NCI-H524 (cell line): ENCODE results near the gene FER1L5.

Experiments used
- DNase-seq, 2 experiments: peaks; one replicate each; lab custom pipeline; 2025; lab: John Stamatoyannopoulos, UW

The FER1L5 gene

DNA sequence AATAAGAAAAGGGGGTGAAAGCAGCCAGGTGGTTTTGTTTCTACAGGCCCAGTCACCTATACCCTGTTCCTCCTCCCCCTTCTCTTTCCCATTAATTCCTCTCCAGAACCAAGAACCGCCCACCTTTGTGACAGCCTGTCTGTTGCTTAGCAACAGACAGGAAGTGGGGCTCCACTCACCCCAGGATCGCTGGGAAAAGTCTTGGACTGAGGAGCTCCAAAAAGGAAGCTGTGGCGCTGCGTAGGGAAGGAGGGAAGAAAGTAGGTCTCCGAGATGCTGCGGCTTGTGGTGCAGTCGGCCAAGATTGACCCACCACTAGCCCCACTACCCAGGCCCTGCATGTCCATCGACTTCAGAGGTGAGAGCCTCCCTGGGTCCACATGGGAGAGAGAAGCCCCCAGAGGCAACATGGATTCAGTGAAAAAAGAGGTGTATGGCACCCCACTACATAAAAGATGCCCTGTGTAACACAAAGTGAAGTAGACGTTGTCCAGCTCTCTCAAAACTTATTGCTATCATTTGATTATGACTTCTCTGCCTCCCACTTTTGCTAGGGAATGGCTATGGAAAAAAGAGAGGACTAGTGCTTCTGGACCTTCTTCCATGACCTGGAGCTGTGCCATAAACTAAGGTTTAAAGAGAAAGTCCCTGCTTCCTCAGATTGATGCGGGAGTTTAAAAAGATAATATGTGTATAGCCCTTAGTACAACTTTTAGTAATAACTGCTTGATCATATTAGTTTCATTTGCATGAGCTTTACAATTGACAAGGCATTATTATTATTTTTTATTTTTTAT lies at the start of gene FER1L5:
TSS of gene FER1L5 (plus strand) at position 201 of the 797 bp plus-strand sequence. CDS start at position 274, 73 bp downstream.
- peak; percentile 8 to 60 for DNase-seq

DNA sequence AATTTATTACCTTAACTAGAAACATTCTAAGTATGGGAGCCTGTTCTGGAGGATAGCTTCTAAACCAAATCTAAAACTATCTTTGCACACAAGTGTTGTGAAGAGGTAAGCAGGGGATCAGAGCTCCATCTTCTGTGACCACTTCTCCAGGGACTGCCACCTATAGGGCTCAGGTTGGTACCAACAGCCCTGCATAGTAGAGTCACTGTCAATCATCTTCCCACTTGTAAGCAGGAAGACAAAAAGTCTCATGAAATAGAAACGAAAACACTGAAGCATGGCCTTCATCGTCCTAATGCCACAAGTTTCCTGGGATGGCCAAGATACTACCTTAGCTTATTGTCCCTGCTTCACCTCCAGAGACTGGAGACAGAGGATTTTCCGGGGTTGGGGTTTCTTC lies 48.3 kb upstream of the FER1L5 start:
- DNase-seq = no peak

DNA sequence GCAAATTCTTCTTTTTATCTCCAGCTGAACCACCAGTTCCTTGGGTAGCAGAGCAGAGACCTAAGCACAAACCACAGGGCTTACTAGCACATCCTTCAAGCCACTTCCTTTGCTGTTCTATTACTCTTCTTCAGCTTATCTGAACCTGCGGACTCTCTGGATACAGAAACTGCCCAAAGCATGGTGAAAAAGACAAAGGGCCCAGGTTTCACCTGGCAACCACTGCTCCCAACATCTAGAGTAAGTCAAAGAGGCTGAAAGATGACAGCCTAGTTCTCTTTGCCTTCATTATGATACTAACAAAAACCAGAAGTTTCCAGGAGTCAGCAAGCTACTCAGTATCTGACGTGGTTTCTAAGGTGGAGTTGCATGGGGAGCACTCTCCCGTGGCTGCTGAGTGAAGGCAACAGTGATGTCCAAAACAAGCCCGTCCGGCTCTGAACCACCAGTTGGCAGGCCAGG lies 47.8 kb upstream of the FER1L5 start:
- DNase-seq = no peak

DNA sequence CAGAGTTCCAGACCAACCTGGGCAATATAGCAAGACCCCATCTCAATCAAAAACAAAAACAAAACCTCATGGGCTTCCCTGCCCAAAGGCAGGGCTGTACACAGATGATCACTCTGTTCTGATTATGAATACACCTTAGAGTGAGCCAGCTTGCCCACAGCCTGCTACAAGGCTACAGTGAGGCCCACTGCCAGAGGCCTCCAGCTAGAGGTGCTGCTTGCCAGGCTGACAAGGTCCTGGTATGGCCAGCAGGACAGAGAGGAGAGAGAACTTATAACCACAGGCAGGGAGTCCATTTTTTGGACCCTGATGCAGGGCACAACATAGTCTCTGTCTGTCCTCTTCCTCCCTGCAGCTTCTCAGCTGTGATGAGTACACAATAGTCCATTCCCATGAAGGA lies 46.0 kb upstream of the FER1L5 start:
- DNase-seq = no peak

DNA sequence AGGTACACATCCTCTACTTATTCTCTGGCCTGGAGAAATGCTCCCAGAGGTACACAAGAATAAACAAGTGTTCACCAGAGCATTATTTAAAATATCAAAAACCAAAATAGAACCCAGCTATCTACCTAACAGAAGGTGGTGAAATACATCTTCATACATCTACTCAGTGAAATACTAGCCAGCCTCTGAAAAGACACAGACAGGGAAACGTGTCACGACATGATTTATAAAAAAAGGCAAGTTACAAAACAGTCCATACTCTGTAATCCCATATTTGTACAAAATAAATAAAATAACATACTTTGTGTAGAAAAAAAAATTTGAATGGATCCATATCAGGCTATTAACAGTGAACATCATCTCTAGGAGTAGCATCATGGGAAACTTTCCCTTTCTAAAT lies 42.6 kb upstream of the FER1L5 start:
- no peak for DNase-seq

DNA sequence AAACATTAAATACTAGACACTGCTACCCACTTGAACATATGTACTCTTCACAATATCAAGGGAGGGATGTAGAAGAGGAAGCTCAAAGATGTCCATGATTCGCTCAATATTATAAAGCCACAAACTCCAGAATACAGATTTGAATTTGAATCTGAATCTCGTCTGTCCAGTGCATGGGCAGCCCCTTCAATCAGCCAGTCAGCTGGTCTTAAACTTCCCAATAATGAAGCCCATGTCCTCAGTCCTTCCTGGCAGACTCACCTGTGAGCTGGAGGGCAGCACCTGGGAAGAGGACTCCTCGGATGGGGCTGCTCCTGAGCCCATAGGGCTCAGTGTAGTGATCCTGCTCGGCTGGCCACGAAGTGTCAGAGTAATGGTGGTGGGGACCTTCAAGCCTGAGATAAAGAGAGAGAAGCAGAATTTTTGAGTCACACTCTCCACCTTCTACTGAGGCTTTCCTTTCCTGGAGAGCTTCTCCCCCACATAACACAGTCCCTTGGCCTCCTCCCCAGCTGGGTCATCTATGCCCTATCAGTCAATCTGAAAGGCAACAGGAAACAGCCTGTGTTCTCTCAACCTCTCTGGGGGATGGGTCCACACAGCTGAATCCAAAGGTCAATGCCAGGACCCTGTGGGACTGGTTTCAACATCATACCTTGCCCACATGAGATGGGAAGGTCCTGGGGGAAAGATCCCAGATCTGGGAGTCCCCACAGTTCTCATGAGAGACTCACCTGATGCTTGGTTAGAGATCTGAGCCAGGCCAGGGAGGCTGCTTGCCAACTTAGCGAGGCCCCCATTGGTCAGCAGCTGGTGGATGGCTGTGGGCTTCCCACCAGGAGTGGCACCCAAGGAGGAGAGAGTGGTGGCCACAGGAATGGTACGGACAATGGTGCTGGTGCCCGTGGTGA lies 40.9 kb upstream of the FER1L5 start:
- DNase-seq = no peak

DNA sequence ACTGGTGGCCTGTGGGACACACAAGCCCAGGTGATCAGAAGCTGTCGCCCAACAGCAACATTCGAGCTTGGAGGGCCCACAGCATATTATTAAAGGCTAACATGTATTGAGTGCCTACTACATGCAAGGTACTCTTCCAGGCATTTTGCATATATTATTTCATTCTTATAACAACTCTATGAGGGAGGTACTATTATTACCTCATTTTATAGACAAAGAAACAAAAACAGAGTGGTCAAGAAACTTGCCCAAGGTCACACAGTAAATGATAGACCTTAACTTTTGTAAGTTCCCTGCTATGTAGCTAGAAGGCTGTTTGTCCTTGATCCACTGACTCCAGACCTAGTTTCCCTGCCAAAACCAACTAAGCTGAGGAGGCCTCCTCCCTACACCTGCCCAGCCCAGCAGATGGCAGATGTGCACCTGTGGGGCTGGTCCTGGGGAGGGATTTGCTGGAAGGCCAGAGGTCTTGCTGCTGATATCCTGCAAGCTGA lies 40.2 kb upstream of the FER1L5 start:
- no peak for DNase-seq

DNA sequence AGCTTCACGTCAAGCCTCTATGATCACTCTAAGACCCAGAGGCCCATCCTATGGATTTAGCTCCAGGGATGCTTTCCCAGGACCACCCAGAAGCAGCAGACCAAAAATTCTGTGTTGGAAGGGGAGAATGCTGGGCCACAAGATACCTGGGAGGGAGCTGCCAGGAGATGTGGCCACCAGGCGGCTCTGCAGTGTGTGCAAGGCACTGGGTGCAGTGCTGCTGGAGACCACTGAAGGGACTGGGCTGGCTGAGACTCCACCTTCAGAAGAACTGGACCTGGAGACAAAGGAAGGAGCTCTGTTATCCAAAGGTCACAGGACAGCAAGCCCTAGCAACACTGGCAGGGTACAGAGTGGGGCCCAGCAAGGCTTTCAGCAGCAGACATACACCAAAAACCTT lies 38.5 kb upstream of the FER1L5 start:
- DNase-seq = no peak

DNA sequence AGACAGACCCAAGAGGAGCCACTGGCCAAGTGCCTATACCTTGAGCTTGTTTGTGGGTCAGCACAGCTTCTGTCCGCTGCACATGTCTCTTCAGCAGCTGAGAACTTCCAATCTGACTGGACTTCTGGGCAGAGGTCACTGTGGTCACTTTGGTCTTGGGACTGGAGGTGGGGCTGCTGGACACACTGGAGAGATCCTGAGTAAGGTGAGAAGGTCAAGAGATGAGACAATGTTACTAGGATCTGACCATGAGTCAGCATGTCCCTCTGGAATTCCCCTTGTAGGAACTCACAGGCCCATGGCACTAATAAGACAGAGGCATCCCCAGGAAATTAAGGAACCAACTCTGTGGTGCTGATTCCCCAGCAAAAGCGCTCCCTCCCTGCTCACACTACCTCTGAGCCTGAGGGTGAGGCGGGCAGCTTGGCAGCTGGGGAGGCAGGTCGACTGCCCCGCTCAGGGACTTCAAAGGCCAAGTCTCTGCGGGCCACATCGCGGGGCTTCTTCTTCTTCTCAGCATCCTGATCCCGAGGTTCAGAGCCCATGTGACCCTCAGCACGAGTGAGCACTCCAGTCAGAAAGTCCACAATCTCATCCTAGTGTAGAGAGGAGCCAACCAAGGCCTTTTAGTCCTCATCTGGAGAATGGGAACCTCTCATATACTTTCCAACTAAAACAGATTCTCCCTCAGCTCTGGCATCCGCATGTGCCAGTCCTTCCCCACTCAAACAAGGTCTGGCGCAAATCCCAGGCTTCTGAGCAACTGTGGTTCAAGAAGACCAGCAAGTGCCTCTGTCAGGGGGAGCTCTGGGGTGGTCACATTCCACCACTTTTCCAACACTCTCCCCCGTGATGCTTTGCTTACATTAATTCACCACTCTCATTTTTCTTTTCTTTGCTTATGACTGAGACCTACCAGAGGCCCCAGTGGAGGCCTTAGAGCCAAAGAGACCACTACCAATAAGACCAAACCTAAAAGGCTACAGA lies 33.8 kb upstream of the FER1L5 start:
- DNase-seq = no peak

DNA sequence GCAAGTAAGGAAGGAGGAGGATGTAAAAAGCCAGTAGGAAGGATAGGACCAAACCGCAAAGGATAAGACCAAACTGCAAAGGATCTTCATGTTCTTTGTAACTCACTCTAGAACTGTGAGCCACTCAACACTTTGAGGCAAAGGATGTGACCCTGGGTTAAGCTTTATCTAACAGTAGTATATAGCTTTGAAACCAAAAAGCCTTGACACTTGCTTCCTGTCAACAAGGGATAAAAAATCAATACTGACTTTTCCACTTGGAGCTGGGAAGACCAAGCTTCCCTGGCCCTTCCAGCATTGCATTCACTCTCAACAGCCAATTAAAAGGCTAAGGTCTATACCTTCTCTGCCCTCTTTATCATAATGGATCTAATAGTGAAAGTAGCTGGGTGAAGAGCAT lies 26.4 kb upstream of the FER1L5 start:
- no peak for DNase-seq

DNA sequence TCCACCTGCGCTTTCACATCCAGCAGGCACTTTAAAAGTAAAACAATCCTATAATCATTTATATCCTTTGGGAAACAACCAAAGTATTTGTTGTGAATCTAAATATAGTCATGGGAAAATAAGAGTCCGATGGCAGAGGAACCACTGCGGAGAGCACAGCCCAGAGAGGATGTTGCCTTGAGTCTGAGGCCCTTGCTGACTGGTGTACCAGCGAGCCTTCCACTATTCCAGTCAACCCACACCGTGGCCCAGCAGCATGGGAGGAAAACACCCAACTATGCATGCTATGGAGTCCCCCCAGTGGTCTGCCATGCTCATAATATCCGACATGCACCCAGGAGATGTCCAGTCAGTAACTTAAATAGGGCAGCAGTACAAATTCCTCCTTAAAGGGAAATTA lies 26.0 kb upstream of the FER1L5 start:
- DNase-seq = no peak

DNA sequence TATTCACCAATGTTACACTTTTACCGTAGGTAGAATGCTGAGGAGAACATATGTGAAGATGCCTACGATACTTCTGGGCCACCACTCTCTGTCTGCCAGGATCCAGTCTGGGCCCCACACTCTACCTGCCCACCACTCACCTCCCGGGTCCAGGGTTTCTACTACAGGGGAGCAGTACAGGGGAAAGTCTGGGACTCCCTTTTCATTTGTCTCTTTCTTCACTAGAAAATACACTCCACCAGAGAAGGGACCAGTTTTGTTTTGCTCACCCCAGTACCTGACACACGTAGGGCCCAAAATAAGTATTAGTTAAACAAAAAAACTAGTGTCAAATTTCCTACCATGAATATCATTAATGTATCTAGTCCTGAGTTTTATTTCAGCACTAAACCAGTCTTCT lies 25.6 kb upstream of the FER1L5 start:
- DNase-seq = no peak

DNA sequence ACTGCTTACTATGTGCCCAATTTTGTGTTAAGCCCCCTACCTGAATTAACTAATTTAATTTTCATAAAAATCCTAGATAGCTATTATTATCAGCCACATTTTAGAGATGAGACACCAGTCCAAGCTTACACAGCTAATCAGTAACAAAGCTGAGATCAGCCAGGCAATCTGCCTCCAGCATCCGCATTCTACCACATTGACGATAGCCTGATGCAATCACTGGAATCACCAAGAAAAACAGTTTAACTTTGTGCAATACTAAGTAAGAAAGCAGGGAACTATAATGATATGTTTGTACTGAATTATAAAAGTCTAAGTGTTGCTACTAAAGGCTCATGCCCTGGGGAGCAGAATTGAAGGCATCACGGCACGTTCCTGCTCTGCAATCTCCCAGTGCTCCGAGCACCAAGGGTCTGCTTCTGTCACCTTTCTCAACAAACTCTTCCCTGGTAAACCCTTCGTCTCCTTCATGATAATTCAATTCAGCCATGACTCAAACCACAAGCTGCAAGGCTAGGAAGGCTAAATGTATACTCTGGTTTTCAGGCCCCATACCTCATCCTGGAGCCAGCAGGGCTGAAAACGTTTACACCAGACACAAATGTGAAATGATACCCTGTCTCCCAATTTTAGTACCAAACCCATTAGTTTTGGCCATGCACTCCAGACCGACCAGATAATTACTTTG lies 23.8 kb upstream of the FER1L5 start:
- no peak for DNase-seq

DNA sequence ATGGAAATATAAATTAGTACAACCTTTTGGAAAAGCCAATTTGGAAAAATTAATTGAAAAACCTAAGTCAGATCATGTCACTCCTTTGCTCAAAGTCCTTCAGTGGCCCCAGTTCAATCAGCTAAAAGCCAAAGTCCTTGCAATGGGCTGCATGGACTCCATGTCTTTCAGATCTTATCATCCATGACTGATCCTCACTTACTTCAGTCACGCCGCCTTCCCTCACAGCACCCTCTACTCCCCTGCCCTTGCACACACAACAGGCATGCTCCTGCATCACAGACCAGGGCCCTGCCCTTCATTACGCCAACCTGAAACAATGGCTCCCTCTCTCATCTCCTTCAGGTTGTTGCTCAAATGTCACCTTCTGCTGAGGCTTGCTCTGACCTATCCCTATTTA lies 20.0 kb upstream of the FER1L5 start:
- DNase-seq = no peak

DNA sequence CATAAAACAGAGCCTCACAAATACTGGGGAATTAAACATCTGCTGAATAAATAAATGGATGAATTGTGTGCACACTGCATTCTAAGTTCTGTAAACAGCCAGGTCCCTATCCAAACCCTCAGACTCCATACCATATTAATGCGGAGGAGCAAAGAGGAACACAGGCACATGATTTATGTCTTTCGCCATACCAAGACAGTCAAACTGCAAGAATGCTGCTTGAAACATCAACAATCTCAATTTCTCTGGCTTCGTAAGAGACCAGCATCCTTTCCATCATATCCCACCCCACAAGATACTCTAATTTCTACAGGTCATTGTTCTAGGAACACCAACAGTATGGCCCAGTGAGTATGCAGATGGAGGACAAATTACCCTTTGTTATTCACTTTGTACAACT lies 19.4 kb upstream of the FER1L5 start:
- no peak for DNase-seq

DNA sequence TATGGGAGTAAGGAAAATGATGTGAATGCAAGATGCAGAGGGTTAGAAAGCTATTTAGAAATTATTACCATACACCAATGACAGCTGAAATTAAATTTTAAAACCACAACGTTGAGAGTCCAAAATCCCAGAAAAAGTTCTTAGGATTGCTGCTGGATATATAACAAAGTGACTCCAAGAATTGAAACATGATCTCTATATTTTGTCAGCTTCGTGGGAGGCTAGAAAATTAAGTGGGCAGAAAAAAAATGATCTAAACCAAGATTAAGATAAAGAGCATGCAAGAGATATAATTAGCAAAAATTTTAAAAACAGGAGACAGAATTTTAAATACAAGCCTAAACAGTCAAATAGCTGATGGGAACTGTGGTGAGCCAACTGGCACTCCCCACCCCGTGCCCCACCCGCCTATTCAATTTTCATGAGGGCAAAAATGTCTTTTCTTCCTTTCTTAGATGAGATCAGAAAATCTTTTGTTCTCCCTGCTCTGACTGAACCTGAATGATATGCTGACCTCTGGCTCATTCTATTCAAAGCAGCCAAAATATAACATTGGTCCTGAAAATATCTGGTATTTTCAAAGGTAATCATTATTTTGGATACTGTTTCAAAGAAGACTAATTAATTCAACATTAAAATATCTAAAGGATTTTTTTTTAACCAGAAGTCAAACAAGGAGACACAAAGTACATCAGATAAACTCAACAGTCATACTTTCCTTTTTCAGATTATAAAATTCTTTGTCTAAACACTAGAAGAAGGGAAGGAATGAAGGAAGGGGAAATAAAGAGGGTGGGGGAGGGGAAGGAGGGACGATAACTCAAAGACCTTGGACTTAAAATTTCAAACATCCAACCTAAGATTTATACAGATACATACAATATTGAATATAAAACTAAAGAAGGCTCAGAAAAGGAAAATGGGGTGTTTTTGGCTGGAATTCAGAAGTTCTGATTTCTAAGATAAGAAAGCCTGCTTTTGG lies 16.7 kb upstream of the FER1L5 start:
- no peak for DNase-seq

DNA sequence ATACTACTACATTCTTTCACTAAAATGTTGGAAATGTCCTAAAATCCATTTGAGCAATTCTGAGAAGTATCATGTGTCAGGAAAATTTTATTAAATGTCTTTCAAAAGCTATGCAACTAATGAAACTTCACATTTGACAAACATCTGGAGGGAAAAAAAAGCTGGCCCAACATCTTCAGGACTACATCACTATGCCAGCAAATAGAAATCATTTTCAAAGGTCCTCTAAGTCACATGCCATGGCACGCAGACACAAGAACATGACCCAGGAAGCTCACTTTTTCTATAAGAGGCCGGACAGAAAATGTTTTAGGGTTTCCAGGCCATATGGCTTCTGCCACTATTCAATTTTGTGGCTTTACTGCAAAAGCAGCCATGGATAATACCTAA lies 16.0 kb upstream of the FER1L5 start:
- DNase-seq = no peak

DNA sequence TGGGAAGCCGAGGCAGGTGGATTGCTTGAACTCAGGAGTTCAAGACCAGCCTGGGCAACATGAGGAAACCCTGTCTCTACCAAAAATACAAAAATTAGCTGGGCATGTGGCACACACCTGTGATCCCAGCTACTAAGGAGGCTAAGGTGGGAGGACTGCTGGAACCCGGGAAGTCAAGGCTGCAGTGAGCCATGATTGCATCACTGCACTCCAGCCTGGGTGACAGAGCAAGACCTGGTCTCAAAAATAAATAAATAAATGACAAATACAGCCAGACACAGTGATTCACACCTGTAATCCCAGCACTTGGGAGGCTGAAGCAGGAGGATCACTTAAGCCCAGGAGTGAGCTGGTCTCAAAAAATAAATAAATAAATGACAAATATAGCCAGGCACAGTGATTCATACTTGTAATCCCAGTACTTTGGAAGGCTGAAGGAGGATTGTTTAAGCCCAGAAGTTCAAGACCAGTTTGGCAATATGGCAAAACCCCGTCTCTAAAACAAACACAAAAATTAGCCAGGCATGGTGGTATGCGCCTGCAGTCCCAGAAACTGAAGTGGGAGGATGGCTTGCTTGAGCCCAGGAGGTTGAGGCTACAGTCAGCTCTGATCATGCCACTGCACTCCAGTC lies 10.6 kb upstream of the FER1L5 start:
- DNase-seq = no peak

DNA sequence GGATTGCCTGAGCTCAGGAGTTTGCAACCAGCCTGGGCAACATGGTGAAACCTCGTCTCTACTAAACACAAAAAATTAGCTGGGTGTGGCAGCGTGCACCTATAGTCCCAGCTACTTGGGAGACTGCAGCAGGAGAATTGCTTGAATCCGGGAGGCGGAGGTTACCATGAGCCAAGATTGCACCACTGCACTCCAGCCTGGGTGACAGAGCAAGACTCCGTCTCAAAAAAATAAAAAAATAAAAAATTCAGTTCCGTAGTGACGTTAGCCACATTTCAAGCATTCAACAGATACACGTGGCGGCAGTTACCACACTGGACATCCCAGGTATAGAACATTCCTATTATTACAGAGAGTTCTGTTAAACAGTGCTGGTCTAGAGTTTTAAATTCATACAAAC lies 8.9 kb upstream of the FER1L5 start:
- DNase-seq = no peak
